Mesendoderm (in vitro differentiated cells): ENCODE measurements around the gene TMEM181.

Source experiments
- DNase-seq: peaks from one replicate; pipeline ENCODE4 v3.0.0; 2013
- H2AK5ac ChIP-seq: 2 replicates; pipeline ENCODE4 v1.6.1; 2013; ENCODE audit warnings: low read length, inconsistent platforms
- H2BK120ac ChIP-seq: 2 replicates; pipeline ENCODE4 v1.6.1; 2013; ENCODE audit warnings: low read depth, mild to moderate bottlenecking, low read length, moderate library complexity, mixed read lengths
- H2BK15ac ChIP-seq: replicated peaks from 2 replicates; pipeline ENCODE4 v1.6.1; 2013; ENCODE audit warnings: low read depth, mild to moderate bottlenecking, moderate library complexity
- H2BK5ac ChIP-seq: 2 replicates; pipeline ENCODE4 v1.6.1; 2013; ENCODE audit warnings: low read length, inconsistent platforms
- H3K18ac ChIP-seq: 2 replicates; pipeline ENCODE4 v1.6.1; 2013; ENCODE audit warnings: mild to moderate bottlenecking, low read length, mixed read lengths
- H3K23ac ChIP-seq: one replicate; pipeline ENCODE4 v1.6.1; 2013; ENCODE audit warnings: low read length
- H3K27ac ChIP-seq: 2 replicates; pipeline ENCODE4 v1.5.1; 2013; ENCODE audit warnings: low read depth, mild to moderate bottlenecking, inconsistent platforms, low read length, moderate library complexity
- H3K27me3 ChIP-seq: 2 replicates; pipeline ENCODE4 v1.6.1; 2013; ENCODE audit warnings: low read length, control low read depth, mild to moderate bottlenecking, inconsistent platforms; ENCODE audit not compliant: insufficient read depth, poor library complexity
- H3K36me3 ChIP-seq: 2 replicates; pipeline ENCODE4 v1.6.1; 2013; ENCODE audit warnings: low read length, inconsistent platforms; ENCODE audit not compliant: control insufficient read depth, insufficient read depth
- H3K4ac ChIP-seq: one replicate; pipeline ENCODE4 v1.6.1; 2013; ENCODE audit warnings: low read depth, mild to moderate bottlenecking, low read length, moderate library complexity
- H3K4me1 ChIP-seq: 2 replicates; pipeline ENCODE4 v1.6.1; 2013; ENCODE audit warnings: low read depth, low read length, inconsistent platforms; ENCODE audit not compliant: control insufficient read depth
- H3K4me2 ChIP-seq: 2 replicates; pipeline ENCODE4 v1.6.1; 2013; ENCODE audit warnings: low read length
- H3K4me3 ChIP-seq: 2 replicates; pipeline ENCODE4 v1.5.1; 2013; ENCODE audit warnings: mild to moderate bottlenecking, low read length
- H3K56ac ChIP-seq: one replicate; pipeline ENCODE4 v1.6.1; 2013; ENCODE audit warnings: low read length
- H3K79me1 ChIP-seq: 2 replicates; pipeline ENCODE4 v1.6.1; 2013; ENCODE audit warnings: low read length, inconsistent platforms
- H3K79me2 ChIP-seq: 2 replicates; pipeline ENCODE4 v1.6.1; 2013; ENCODE audit warnings: mild to moderate bottlenecking, low read length; ENCODE audit not compliant: control insufficient read depth, insufficient read depth
- H3K9ac ChIP-seq: 2 replicates; pipeline ENCODE4 v1.6.1; 2013; ENCODE audit warnings: low read length, inconsistent platforms
- H4K5ac ChIP-seq: one replicate; pipeline ENCODE4 v1.6.1; 2013; ENCODE audit warnings: low read length
- H4K8ac ChIP-seq: one replicate; pipeline ENCODE4 v1.6.1; 2013; ENCODE audit warnings: low read depth, mild to moderate bottlenecking, control low read depth, low read length, moderate library complexity
- WGBS: extraction: QIAGEN DNeasy Blood & Tissue Kit; methylation state at CpG from one replicate; pipeline ENCODE4 v1.1.7; 2013; ENCODE audit warnings: low lambda C conversion rate, missing lambda C conversion rate; ENCODE audit not compliant: insufficient coverage; ENCODE audit errors: extremely low coverage; 5-methylcytosine and 5-hydroxymethylcytosine counted together

TMEM181 gene

DNA sequence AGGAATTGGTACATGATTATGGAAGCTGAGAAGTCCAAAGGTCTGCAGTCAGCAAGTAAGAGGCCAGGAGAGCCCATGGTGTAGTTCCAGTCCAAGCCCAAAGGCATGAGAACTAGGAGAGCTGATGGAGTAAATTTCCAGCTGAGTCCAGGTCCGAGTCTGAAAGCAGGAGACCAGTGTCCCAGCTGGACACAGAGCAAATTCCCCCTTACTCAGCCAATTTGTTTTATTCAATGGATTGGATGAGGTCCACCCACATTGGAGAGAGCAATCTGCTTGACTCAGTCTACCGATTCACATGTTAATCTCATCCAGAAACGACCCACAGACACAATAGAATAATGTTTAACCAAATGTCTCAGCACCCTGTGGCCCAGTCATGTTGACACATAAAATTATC is 14.9 kb downstream of the TMEM181 start:
- peaks cover 2% of the 10 kb centered on the region for H3K36me3 ChIP-seq
- no peak overlapping the region for H3K27ac ChIP-seq
- peaks cover 2% of the 10 kb centered on the region for H3K4me1 ChIP-seq
- no peak overlapping the region for H2AK5ac ChIP-seq
- H3K4ac ChIP-seq = no peak overlapping the region
- H3K9ac ChIP-seq = no peak overlapping the region
- no peak overlapping the region for H4K8ac ChIP-seq
- H3K4me2 ChIP-seq = no peak overlapping the region
- no peak overlapping the region for H2BK15ac ChIP-seq
- H3K18ac ChIP-seq = no peak overlapping the region
- no CpG with 5 or more reads among the region's 3 CpGs for WGBS
- no peak overlapping the region for H4K5ac ChIP-seq
- peaks cover 30% of the 10 kb centered on the region for H3K79me1 ChIP-seq
- H3K79me2 ChIP-seq = peaks cover 28% of the 10 kb centered on the region
- H3K4me3 ChIP-seq = no peak overlapping the region
- no peak overlapping the region for H3K56ac ChIP-seq
- no peak overlapping the region for H2BK5ac ChIP-seq
- DNase-seq = no peak
- H2BK120ac ChIP-seq = no peak overlapping the region
- no peaks in the 10 kb centered on the region for H3K27me3 ChIP-seq
- H3K23ac ChIP-seq = no peak overlapping the region

DNA sequence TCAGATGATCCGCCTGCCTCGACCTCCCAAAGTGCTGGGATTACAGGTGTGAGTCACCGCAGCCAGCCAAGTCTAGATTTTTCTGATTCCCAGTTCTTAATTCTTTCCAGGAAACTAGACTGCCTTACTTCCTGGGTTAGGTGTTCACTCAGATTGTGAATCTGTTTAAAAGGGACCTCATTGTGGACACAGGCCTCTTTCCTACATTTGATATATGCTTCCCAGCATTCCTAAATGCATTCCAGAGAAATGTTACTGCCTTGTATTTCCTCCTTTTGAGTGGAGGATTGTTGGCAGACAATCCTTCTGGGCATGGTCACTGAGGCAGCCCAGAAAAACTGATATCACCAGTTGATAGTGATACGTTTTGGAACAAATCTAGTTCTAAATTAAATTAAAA is 15.7 kb downstream of the TMEM181 start:
- Histone ChIP-seq H3K56ac (no peak overlapping the region), H3K79me2 (peaks cover 24% of the 10 kb centered on the region)

GRCh38 chr6:158584236-158584651 is 24.4 kb downstream of the TMEM181 start:
- Histone ChIP-seq H3K4me1 (no peaks in the 10 kb centered on the region), H3K27ac (no peak overlapping the region), H2BK120ac (no peak overlapping the region), H2BK15ac (no peak overlapping the region), H3K79me2 (no peaks in the 10 kb centered on the region), H3K56ac (no peak overlapping the region), H4K5ac (no peak overlapping the region), H3K23ac (no peak overlapping the region), H3K9ac (no peak overlapping the region), H3K4me3 (no peak overlapping the region), H2AK5ac (no peak overlapping the region), H3K36me3 (peaks cover 15% of the 10 kb centered on the region), H4K8ac (no peak overlapping the region), H3K4ac (no peak overlapping the region), H3K18ac (no peak overlapping the region), H3K79me1 (peaks cover 3% of the 10 kb centered on the region), H3K4me2 (no peak overlapping the region), H3K27me3 (no peaks in the 10 kb centered on the region), H2BK5ac (no peak overlapping the region)
- no peak for DNase-seq
- WGBS = no CpG with 5 or more reads among the region's 8 CpGs

More for the DNA sequence above, 15.7 kb downstream of the TMEM181 start:
- no peak overlapping the region for H4K5ac ChIP-seq
- H3K4ac ChIP-seq = no peak overlapping the region
- H3K9ac ChIP-seq = no peak overlapping the region
- no peak overlapping the region for H2BK120ac ChIP-seq
- no peak overlapping the region for H2BK15ac ChIP-seq
- H3K4me1 ChIP-seq = peaks cover 2% of the 10 kb centered on the region
- H3K27me3 ChIP-seq = no peaks in the 10 kb centered on the region
- H3K18ac ChIP-seq = no peak overlapping the region
- no peak overlapping the region for H3K4me2 ChIP-seq
- peaks cover 32% of the 10 kb centered on the region for H3K79me1 ChIP-seq
- no CpG with 5 or more reads among the region's 4 CpGs for WGBS
- DNase-seq = no peak
- no peak overlapping the region for H2BK5ac ChIP-seq
- H3K36me3 ChIP-seq = peaks cover 2% of the 10 kb centered on the region
- H2AK5ac ChIP-seq = no peak overlapping the region
- no peak overlapping the region for H3K4me3 ChIP-seq
- no peak overlapping the region for H3K23ac ChIP-seq
- no peak overlapping the region for H4K8ac ChIP-seq
- H3K27ac ChIP-seq = no peak overlapping the region

GRCh38 chr6:158586652-158587051 is 26.8 kb downstream of the TMEM181 start:
- Histone ChIP-seq H4K8ac (no peak overlapping the region), H2AK5ac (no peak overlapping the region), H3K56ac (no peak overlapping the region), H3K27ac (no peak overlapping the region), H3K27me3 (no peaks in the 10 kb centered on the region), H2BK15ac (no peak overlapping the region), H3K4me1 (no peaks in the 10 kb centered on the region), H3K4ac (no peak overlapping the region), H2BK5ac (no peak overlapping the region), H3K4me2 (no peak overlapping the region), H3K36me3 (peaks cover 29% of the 10 kb centered on the region), H3K18ac (no peak overlapping the region), H3K9ac (no peak overlapping the region), H3K23ac (no peak overlapping the region), H3K79me1 (no peaks in the 10 kb centered on the region), H2BK120ac (no peak overlapping the region), H4K5ac (no peak overlapping the region), H3K4me3 (no peak overlapping the region), H3K79me2 (no peaks in the 10 kb centered on the region)
- WGBS = no CpG with 5 or more reads among the region's 8 CpGs
- DNase-seq = no peak

- H3K27ac ChIP-seq = no peak overlapping the region
- peaks cover 32% of the 10 kb centered on the region for H3K36me3 ChIP-seq
- no peak overlapping the region for H2BK15ac ChIP-seq
- no peak overlapping the region for H3K4me2 ChIP-seq
- no peak overlapping the region for H2BK120ac ChIP-seq
- H3K18ac ChIP-seq = no peak overlapping the region
- DNase-seq = no peak
- no peak overlapping the region for H3K23ac ChIP-seq
- no peaks in the 10 kb centered on the region for H3K27me3 ChIP-seq
- H2BK5ac ChIP-seq = no peak overlapping the region
- H3K79me1 ChIP-seq = no peaks in the 10 kb centered on the region
- no peak overlapping the region for H4K5ac ChIP-seq
- no peak overlapping the region for H3K9ac ChIP-seq
- H3K4me3 ChIP-seq = no peak overlapping the region
- no CpG with 5 or more reads among the region's 8 CpGs for WGBS
- no peaks in the 10 kb centered on the region for H3K79me2 ChIP-seq
- H3K4ac ChIP-seq = no peak overlapping the region
- no peaks in the 10 kb centered on the region for H3K4me1 ChIP-seq
- no peak overlapping the region for H3K56ac ChIP-seq
- no peak overlapping the region for H2AK5ac ChIP-seq
- no peak overlapping the region for H4K8ac ChIP-seq
These were observed 29.5 kb downstream of the TMEM181 start for GRCh38 chr6:158589366-158589765.

DNA sequence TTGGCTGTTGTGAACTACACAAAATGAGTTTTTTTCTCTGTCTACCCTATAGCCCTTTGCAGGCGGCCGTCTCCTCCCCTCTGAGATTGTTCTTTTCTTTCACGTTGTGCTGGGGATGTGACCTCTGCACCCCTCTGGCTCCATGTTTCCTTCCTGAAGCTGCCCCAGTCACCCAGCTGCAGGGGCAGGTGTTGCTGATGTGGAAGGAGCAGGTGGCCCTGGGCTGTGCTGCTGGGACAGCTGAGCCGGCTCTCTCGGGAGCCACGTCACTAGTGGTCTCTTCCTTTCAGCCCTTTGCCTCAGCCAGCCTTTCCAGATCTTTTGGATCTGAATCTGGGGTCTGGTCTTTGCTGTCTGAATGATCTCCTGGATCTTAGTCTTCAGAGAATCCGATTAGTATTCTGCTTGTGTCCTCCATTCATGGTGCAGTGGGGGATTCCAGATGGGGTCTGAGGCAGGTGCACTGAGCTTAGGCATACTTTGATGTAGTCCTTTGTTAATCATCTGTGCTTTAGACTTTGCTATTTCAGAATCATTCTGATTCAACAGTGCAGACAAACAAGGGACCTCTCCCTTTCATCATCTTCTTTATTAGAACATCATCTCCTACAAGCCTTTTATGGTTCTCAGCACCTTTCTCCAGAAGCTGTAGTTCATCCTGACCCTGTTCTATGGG is 31.4 kb downstream of the TMEM181 start:
- Histone ChIP-seq H3K4me3 (no peak overlapping the region), H2BK120ac (no peak overlapping the region), H3K27me3 (no peaks in the 10 kb centered on the region), H3K18ac (no peak overlapping the region), H3K4me1 (no peaks in the 10 kb centered on the region), H2AK5ac (no peak overlapping the region), H3K27ac (no peak overlapping the region), H2BK5ac (no peak overlapping the region), H3K79me1 (no peaks in the 10 kb centered on the region), H3K79me2 (no peaks in the 10 kb centered on the region), H4K8ac (no peak overlapping the region), H3K36me3 (peaks cover 25% of the 10 kb centered on the region), H2BK15ac (no peak overlapping the region), H3K56ac (no peak overlapping the region), H3K4me2 (no peak overlapping the region), H3K4ac (no peak overlapping the region), H4K5ac (no peak overlapping the region), H3K9ac (no peak overlapping the region), H3K23ac (no peak overlapping the region)
- DNase-seq = no peak
- WGBS = no CpG with 5 or more reads among the region's 7 CpGs
